ENCODE data around the gene KRTAP2-1.
"Not testable (repeated sequence)": the region's sequence is repeated elsewhere in the genome, so short reads cannot be mapped to it uniquely, and the experiment has no call there.

Gene KRTAP2-1

GRCh38 chr17:41003926-41004325 is 43.2 kb downstream of the KRTAP2-1 start:
- no peak for TF ChIP-seq CTCF (conservative IDR thresholded peaks at IDR 0.05)
- no peak overlapping the region for H3K27ac ChIP-seq

- no peak overlapping the region for H3K27ac ChIP-seq
Measured at GRCh38 chr17:41002814-41003213, 44.3 kb downstream of the KRTAP2-1 start.

GRCh38 chr17:41001795-41002194 is 45.3 kb downstream of the KRTAP2-1 start:
- no peak for TF ChIP-seq CTCF (conservative IDR thresholded peaks at IDR 0.05)
- H3K27ac ChIP-seq, result no peak overlapping the region

More at GRCh38 chr17:41002814-41003213, 44.3 kb downstream of the KRTAP2-1 start:
- TF ChIP-seq CTCF (conservative IDR thresholded peaks at IDR 0.05), result no peak

- H3K27ac ChIP-seq, result not testable (repeated sequence)
Measured at GRCh38 chr17:40999563-40999962, 47.6 kb downstream of the KRTAP2-1 start, which contains the start of gene KRTAP3-2. KRTAP3-2 (minus strand) TSS chr17:40999906; CDS start chr17:40999853, 53 bp downstream.

- no peak overlapping the region for H3K27ac ChIP-seq
- no peak for TF ChIP-seq CTCF (conservative IDR thresholded peaks at IDR 0.05)
Measured at GRCh38 chr17:40997361-40997760, 49.8 kb downstream of the KRTAP2-1 start.

- no peak overlapping the region for H3K27ac ChIP-seq
- no peak for TF ChIP-seq CTCF (conservative IDR thresholded peaks at IDR 0.05)
Measured at GRCh38 chr17:40996829-40997228, 50.3 kb downstream of the KRTAP2-1 start.
